Type B pancreatic cell (in vitro differentiated cells): ENCODE results near the gene APOL2. TPM values are rescaled to one million over a fixed set of nuclear protein-coding genes. Genes with fewer than 3 reads are reported as not detected.
"Not testable (repeated sequence)": the region's sequence is repeated elsewhere in the genome, so short reads cannot be mapped to it uniquely, and the experiment has no call there.

Experiments
- DNase-seq: peaks from one replicate; pipeline ENCODE4 v3.0.0; 2021; ENCODE audit warnings: mixed read lengths; ENCODE audit not compliant: unreplicated experiment; ENCODE audit errors: extremely low spot score
- H3K27ac Mint-ChIP-seq: 2 replicates; pipeline ENCODE4 v1.8.0; 2021; ENCODE audit warnings: mild to moderate bottlenecking, mixed read lengths
- H3K27me3 Mint-ChIP-seq: 2 replicates; pipeline ENCODE4 v1.8.0; 2021; ENCODE audit warnings: mixed read lengths
- H3K36me3 Mint-ChIP-seq: 2 replicates; pipeline ENCODE4 v1.8.0; 2021; ENCODE audit warnings: mixed read lengths
- H3K4me1 Mint-ChIP-seq: one replicate; pipeline ENCODE4 v1.8.0; 2021; ENCODE audit warnings: mixed read lengths; ENCODE audit not compliant: unreplicated experiment
- H3K4me3 Mint-ChIP-seq: 2 replicates; pipeline ENCODE4 v1.8.0; 2021; ENCODE audit warnings: mild to moderate bottlenecking, mixed read lengths
- H3K9me3 Mint-ChIP-seq: 2 replicates; pipeline ENCODE4 v1.8.0; 2021; ENCODE audit warnings: mixed read lengths
- total RNA-seq: library from RNA; stranded (reverse); gene quantifications from 2 replicates; pipeline ENCODE4 v1.2.1, GENCODE V29; 2021; ENCODE audit warnings: low replicate concordance
- TF ChIP-seq, protein P1 (sequence below): fragments of 200-600 bp; sonication (generic); conservative IDR thresholded peaks from 2 replicates; pipeline ENCODE4 v1.5.0; 2021; ENCODE audit warnings: antibody characterized with exemption, mild to moderate bottlenecking

The APOL2 gene
- total RNA-seq, 1 donor from 2014 or later = 23.7 TPM

DNA sequence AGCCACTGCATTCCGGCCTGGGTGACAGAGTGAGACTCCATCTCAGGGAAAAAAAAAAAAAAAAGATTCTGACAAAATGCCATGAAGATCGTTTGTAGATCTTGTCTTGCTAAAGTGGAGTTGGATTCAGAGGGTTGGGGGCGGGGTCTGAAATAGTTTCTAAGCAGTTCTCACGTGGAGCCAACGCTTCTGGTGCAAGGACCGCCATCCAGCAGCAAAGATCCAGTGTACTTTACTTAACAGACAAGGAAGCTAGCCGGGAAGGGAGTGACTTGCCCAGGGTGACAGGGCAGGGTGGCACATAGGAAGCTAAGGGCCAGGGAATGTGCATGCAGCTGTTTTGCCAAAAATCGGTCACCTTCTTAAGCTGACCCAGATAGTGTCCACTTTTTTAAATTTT is 41.1 kb upstream of the APOL2 start:
- Mint-ChIP-seq H3K4me1 (peaks cover 4% of the 10 kb centered on the region), H3K4me3 (no peak overlapping the region), H3K9me3 (no peaks in the 10 kb centered on the region), H3K27ac (no peak overlapping the region), H3K36me3 (peaks cover 7% of the 10 kb centered on the region), H3K27me3 (no peaks in the 10 kb centered on the region)
- TF ChIP-seq, protein P1, sequence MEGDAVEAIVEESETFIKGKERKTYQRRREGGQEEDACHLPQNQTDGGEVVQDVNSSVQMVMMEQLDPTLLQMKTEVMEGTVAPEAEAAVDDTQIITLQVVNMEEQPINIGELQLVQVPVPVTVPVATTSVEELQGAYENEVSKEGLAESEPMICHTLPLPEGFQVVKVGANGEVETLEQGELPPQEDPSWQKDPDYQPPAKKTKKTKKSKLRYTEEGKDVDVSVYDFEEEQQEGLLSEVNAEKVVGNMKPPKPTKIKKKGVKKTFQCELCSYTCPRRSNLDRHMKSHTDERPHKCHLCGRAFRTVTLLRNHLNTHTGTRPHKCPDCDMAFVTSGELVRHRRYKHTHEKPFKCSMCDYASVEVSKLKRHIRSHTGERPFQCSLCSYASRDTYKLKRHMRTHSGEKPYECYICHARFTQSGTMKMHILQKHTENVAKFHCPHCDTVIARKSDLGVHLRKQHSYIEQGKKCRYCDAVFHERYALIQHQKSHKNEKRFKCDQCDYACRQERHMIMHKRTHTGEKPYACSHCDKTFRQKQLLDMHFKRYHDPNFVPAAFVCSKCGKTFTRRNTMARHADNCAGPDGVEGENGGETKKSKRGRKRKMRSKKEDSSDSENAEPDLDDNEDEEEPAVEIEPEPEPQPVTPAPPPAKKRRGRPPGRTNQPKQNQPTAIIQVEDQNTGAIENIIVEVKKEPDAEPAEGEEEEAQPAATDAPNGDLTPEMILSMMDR = no peak
- DNase-seq = no peak

- peaks cover 7% of the 10 kb centered on the region for H3K36me3 Mint-ChIP-seq
- H3K4me3 Mint-ChIP-seq = no peak overlapping the region
- no peaks in the 10 kb centered on the region for H3K9me3 Mint-ChIP-seq
- H3K27me3 Mint-ChIP-seq = no peaks in the 10 kb centered on the region
- H3K27ac Mint-ChIP-seq = no peak overlapping the region
- TF ChIP-seq, protein P1 = no peak
- H3K4me1 Mint-ChIP-seq = peaks cover 4% of the 10 kb centered on the region
- DNase-seq = no peak
Observed at GRCh38 chr22:36279219-36279666, 39.9 kb upstream of the APOL2 start.

- no peak for DNase-seq
- Mint-ChIP-seq H3K27ac (no peak overlapping the region), H3K36me3 (peaks cover 7% of the 10 kb centered on the region), H3K9me3 (no peaks in the 10 kb centered on the region), H3K27me3 (no peaks in the 10 kb centered on the region), H3K4me3 (no peak overlapping the region), H3K4me1 (peaks cover 4% of the 10 kb centered on the region)
- TF ChIP-seq, protein P1 = peak; percentile 87
Observed at GRCh38 chr22:36277482-36278291, 38.4 kb upstream of the APOL2 start.

DNA sequence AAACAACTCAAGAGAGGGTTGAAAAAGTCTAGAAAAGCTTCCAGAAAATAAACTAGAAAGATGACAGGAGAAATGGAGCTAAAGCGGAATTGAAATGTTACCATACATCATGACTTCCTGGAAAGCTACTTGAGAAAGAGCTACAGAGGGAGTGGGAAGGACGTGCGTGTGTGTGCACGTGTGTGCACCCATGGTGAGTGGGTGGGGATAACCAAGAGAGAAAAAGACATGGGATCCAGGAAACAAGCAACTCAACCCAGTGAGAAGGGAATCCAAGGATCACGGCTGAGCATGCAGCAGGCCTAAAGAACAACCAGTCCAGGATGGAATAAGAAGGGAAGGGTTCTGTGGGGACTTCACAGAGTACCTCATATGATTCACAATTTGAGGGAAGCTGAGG is 35.2 kb upstream of the APOL2 start:
- Mint-ChIP-seq H3K36me3 (no peaks in the 10 kb centered on the region), H3K4me3 (no peak overlapping the region), H3K9me3 (no peaks in the 10 kb centered on the region), H3K27me3 (peaks cover 3% of the 10 kb centered on the region), H3K27ac (no peak overlapping the region), H3K4me1 (no peaks in the 10 kb centered on the region)
- DNase-seq = no peak
- TF ChIP-seq, protein P1 = no peak

DNA sequence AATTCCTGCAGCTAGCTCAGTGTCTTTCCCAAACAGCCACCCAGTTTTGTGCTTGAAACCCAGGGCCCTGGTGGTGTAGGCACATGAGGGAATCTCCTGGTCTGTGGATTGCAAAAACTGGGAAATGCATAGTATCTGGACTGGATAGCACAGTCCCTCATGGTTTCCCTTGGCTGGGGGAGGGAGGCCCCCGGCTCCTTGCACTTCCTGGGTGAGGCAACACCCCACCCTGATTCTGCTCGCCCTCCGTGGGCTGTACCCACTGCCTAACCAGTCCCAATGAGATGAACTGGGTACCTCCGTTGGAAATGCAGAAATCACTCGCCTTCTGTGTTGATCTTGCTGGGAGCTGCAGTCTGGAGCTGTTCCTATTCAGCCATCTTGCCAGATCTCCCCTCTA is 32.6 kb upstream of the APOL2 start:
- H3K36me3 Mint-ChIP-seq, H3K27ac Mint-ChIP-seq, H3K9me3 Mint-ChIP-seq, DNase-seq, H3K4me1 Mint-ChIP-seq, H3K4me3 Mint-ChIP-seq, H3K27me3 Mint-ChIP-seq: not testable (repeated sequence)

DNA sequence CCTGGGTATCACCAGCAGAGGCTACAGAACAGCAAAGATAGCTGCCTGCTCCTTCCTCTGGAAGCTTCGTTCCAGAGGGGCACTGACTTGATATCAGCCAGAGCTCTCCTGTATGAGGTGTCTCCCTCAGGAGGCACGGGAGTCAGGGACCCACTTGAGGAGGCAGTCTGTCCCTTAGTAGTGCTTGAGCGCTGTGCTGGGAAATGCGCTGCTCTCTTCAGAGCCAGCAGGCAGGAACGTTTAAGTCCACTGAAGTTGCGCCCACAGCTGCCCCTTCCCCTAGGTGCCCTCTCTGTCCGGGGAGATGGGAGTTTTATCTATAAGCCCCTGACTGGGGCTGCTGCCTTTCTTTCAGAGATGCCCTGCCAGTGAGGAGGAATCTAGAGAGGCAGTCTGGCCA is 31.9 kb upstream of the APOL2 start:
- H3K9me3 Mint-ChIP-seq, DNase-seq, H3K4me3 Mint-ChIP-seq, H3K4me1 Mint-ChIP-seq, H3K27ac Mint-ChIP-seq, H3K36me3 Mint-ChIP-seq, H3K27me3 Mint-ChIP-seq: not testable (repeated sequence)
